Ascending aorta (tissue), 2 donors: ENCODE results near the gene RNF17. TPM values are rescaled to one million over a fixed set of nuclear protein-coding genes. Genes with fewer than 3 reads are reported as not detected.

ENCODE experiments used
- DNase-seq, 2 donors: peaks; one replicate each; pipeline ENCODE4 v3.0.0-alpha.2; 2019; ENCODE audit warnings: low spot score in 2 of 2
- H3K27ac ChIP-seq, 2 donors: fragments of 200-600 bp; sonication (generic); one replicate each; pipeline ENCODE4 v1.5.1; 2016 to 2017; ENCODE audit warnings: mild to moderate bottlenecking in 1 of 2
- H3K27me3 ChIP-seq: fragments of 200-600 bp; sonication (generic); one replicate; pipeline ENCODE4 v1.5.1; 2017
- H3K36me3 ChIP-seq, 2 donors: fragments of 200-600 bp; sonication (generic); one replicate each; pipeline ENCODE4 v1.5.1; 2016
- H3K4me1 ChIP-seq, 2 donors: fragments of 200-600 bp; sonication (generic); one replicate each; pipeline ENCODE4 v1.5.1; 2016 to 2017; ENCODE audit warnings: mild to moderate bottlenecking in 1 of 2
- H3K4me3 ChIP-seq, 2 donors: fragments of 200-600 bp; sonication (generic); one replicate each; pipeline ENCODE4 v1.5.1; 2016 to 2017; ENCODE audit warnings: mild to moderate bottlenecking in 1 of 2
- H3K9me3 ChIP-seq, 2 donors: fragments of 200-600 bp; sonication (generic); one replicate each; pipeline ENCODE4 v1.5.1; 2016
- CTCF ChIP-seq, 3 experiments: fragments of 200-600 bp in 2 of 3; fragments of 450-650 bp in 1 of 3; sonication (generic) in 2 of 3; IDR thresholded peaks; one replicate each; pipeline ENCODE4 v1.5.1; 2016 to 2019; ENCODE audit warnings: antibody characterized with exemption in 3 of 3, mild to moderate bottlenecking in 1 of 3, moderate library complexity in 1 of 3
- intact Hi-C: fragments of 100-400 bp; cut with DNase I; formaldehyde crosslinking; loops from one replicate; pipeline ENCODE4 v1.15.1; 2023
- total RNA-seq: library from RNA; depleted of rRNA; stranded (reverse); fragments of >200 nt; gene quantifications from one replicate; pipeline ENCODE4 v1.1.0, GENCODE V29; 2016

The RNF17 gene
- total RNA-seq, 1 donor from 2014 or later, result not detected

- intact Hi-C loops, result loop anchor here (2.0 to 10.0 kb wide), 5 partner anchors 64 to 1302 kb away; partner anchors contain the start of genes MTMR6, NUP58 and RNF6
- H3K9me3 ChIP-seq, result no peaks in the 10 kb centered on the region
- TF ChIP-seq CTCF (IDR thresholded peaks at IDR 0.05), result no peak
- peak overlapping the region; percentile 98 to 99 for H3K27ac ChIP-seq
- no peaks in the 10 kb centered on the region for H3K36me3 ChIP-seq
- peak; percentile 90 to 99 for DNase-seq
- H3K27me3 ChIP-seq, result no peaks in the 10 kb centered on the region
- H3K4me3 ChIP-seq, result peak overlapping the region; percentile 89 to 99
- peaks cover 0 to 3% of the 10 kb centered on the region in 2 donors for H3K4me1 ChIP-seq
Observed at GRCh38 chr13:24922745-24923591, 159.0 kb downstream of the RNF17 start.

- no peak for TF ChIP-seq CTCF (IDR thresholded peaks at IDR 0.05)
- no peaks in the 10 kb centered on the region for H3K36me3 ChIP-seq
- peaks cover 3% of the 10 kb centered on the region for H3K27me3 ChIP-seq
- no peak for DNase-seq
- intact Hi-C loops, result loop anchor here (10.0 kb wide), 1 partner anchor 1299 kb away; the partner anchor contains the start of gene RNF6
- no peak overlapping the region for H3K27ac ChIP-seq
- no peak overlapping the region for H3K4me3 ChIP-seq
- no peaks in the 10 kb centered on the region for H3K9me3 ChIP-seq
- H3K4me1 ChIP-seq, result peaks cover 0 to 3% of the 10 kb centered on the region in 2 donors
Observed at GRCh38 chr13:24925318-24926231, 161.6 kb downstream of the RNF17 start.

- no peak for DNase-seq
- no peak overlapping the region for H3K4me3 ChIP-seq
- intact Hi-C loops, result loop anchor here (10.0 kb wide), 1 partner anchor 1297 kb away; the partner anchor contains the start of gene RNF6
- no peak overlapping the region for H3K27ac ChIP-seq
- TF ChIP-seq CTCF (IDR thresholded peaks at IDR 0.05), result no peak
- H3K4me1 ChIP-seq, result no peaks in the 10 kb centered on the region
- H3K9me3 ChIP-seq, result no peaks in the 10 kb centered on the region
- H3K27me3 ChIP-seq, result peaks cover 4% of the 10 kb centered on the region
- no peaks in the 10 kb centered on the region for H3K36me3 ChIP-seq
Observed at GRCh38 chr13:24927810-24928404, 163.9 kb downstream of the RNF17 start.

GRCh38 chr13:24929196-24929595, 165.2 kb downstream of the RNF17 start:
- Histone ChIP-seq H3K27me3 (peaks cover 4% of the 10 kb centered on the region), H3K27ac (no peak overlapping the region)

More at GRCh38 chr13:24929196-24929595, 165.2 kb downstream of the RNF17 start:
- no peaks in the 10 kb centered on the region for H3K9me3 ChIP-seq
- no peaks in the 10 kb centered on the region for H3K4me1 ChIP-seq
- DNase-seq, result no peak
- intact Hi-C loops, result loop anchor here (10.0 kb wide), 1 partner anchor 1296 kb away; the partner anchor contains the start of gene RNF6
- TF ChIP-seq CTCF (IDR thresholded peaks at IDR 0.05), result no peak
- no peaks in the 10 kb centered on the region for H3K36me3 ChIP-seq
- H3K4me3 ChIP-seq, result no peak overlapping the region

Other genes with a start within 250 kb of the RNF17 start
- gene ATP12A, start 83.8 kb upstream of the RNF17 start, total RNA-seq, result not detected